B cell (primary cell): ENCODE measurements around the gene BHLHE23. TPM values are rescaled to one million over a fixed set of nuclear protein-coding genes. Genes with fewer than 3 reads are reported as not detected.

Experiments
- ATAC-seq: fragments of 200-7000 bp; cut with Tn5 transposase; one replicate; pipeline ENCODE4 v1.10.0; 2021; ENCODE audit warnings: low read depth, mild to moderate bottlenecking, moderate number of reproducible peaks, moderate library complexity
- CTCF ChIA-PET: fragments of 350-600 bp; sonication (Branson Sonifier 250); formaldehyde crosslinking; loops from one replicate; lab custom pipeline; 2021; ENCODE audit warnings: antibody characterized with exemption, inconsistent platforms; lab: Charles Lee
- POLR2A ChIA-PET: fragments of 350-600 bp; sonication (Branson Sonifier 250); formaldehyde crosslinking; loops from one replicate; lab custom pipeline; 2021; ENCODE audit warnings: antibody characterized with exemption; lab: Charles Lee
- DNase-seq: peaks from one replicate; pipeline ENCODE4 v3.0.0; 2013
- H2AFZ ChIP-seq: 2 replicates; pipeline ENCODE4 v1.6.1; 2012; ENCODE audit warnings: mild to moderate bottlenecking, low read depth, low read length; ENCODE audit not compliant: insufficient read depth, poor library complexity, severe bottlenecking
- H3K27ac ChIP-seq, 2 donors: 1 replicate in 1 of 2; 2 replicates in 1 of 2; pipeline ENCODE4 v1.5.1; 2012 to 2013; ENCODE audit warnings: low read length in 2 of 2, mild to moderate bottlenecking in 2 of 2, moderate library complexity in 1 of 2
- H3K27me3 ChIP-seq, 4 experiments: fragments of 200-600 bp in 1 of 4; sonication (generic) in 1 of 4; replicated peaks in 1 of 4; 1 replicate in 2 of 4; 2 replicates in 2 of 4; pipeline versions ENCODE4 v1.6.1 to v1.7.0; 2013 to 2016; ENCODE audit warnings: low read length in 3 of 4, mild to moderate bottlenecking in 2 of 4, mixed read lengths in 1 of 4, moderate library complexity in 1 of 4; ENCODE audit not compliant: insufficient read depth in 4 of 4, control insufficient read depth in 3 of 4; ENCODE audit errors: control extremely low read depth in 1 of 4
- H3K36me3 ChIP-seq, 2 experiments: replicated peaks in 1 of 2; 1 replicate in 1 of 2; 2 replicates in 1 of 2; pipeline versions ENCODE4 v1.6.1 to v1.7.1; 2013; ENCODE audit warnings: low read length in 1 of 2; ENCODE audit not compliant: insufficient read depth in 2 of 2, control insufficient read depth in 1 of 2; ENCODE audit errors: control extremely low read depth in 1 of 2, extremely low read depth in 1 of 2
- H3K4me1 ChIP-seq, 2 donors: fragments of 200-600 bp in 1 of 2; sonication (generic) in 1 of 2; 1 replicate in 1 of 2; 2 replicates in 1 of 2; pipeline versions ENCODE4 v1.5.1 to v1.6.1; 2013 to 2017; ENCODE audit warnings: low read length in 2 of 2; ENCODE audit not compliant: control insufficient read depth in 2 of 2, insufficient read depth in 2 of 2
- H3K4me2 ChIP-seq: replicated peaks from 2 replicates; pipeline ENCODE3; 2012; ENCODE audit warnings: mild to moderate bottlenecking, low read depth, low read length; ENCODE audit not compliant: poor library complexity, severe bottlenecking
- H3K4me3 ChIP-seq, 5 experiments: fragments of 200-600 bp in 1 of 5; sonication (generic) in 1 of 5; 1 replicate in 3 of 5; 2 replicates in 2 of 5; pipeline versions ENCODE4 v1.5.1 to v1.7.0; 2011 to 2016; ENCODE audit warnings: low read length in 4 of 5, mild to moderate bottlenecking in 4 of 5, low read depth in 2 of 5, control low read depth in 1 of 5, moderate library complexity in 1 of 5; ENCODE audit not compliant: insufficient read depth in 1 of 5; ENCODE audit errors: control extremely low read depth in 1 of 5, extremely low read depth in 1 of 5
- H3K79me2 ChIP-seq: fragments of 200-600 bp; sonication (generic); one replicate; pipeline ENCODE4 v1.6.0; 2016; ENCODE audit warnings: low read length; ENCODE audit not compliant: control insufficient read depth, insufficient read depth
- H3K9ac ChIP-seq: fragments of 200-600 bp; sonication (generic); 2 replicates; pipeline ENCODE4 v1.6.1; 2017; ENCODE audit warnings: mild to moderate bottlenecking, low read length, moderate library complexity
- H3K9me3 ChIP-seq, 3 donors: one replicate each; pipeline versions ENCODE4 v1.6.1 to v1.7.1; 2013; ENCODE audit warnings: low read length in 2 of 3; ENCODE audit not compliant: control insufficient read depth in 2 of 3, insufficient read depth in 1 of 3; ENCODE audit errors: control extremely low read depth in 1 of 3
- H4K20me1 ChIP-seq: 2 replicates; pipeline ENCODE4 v1.6.0; 2012; ENCODE audit warnings: mild to moderate bottlenecking, low read length; ENCODE audit not compliant: insufficient read depth, control insufficient read depth, poor library complexity, severe bottlenecking
- H3K27ac Mint-ChIP-seq: one replicate; pipeline ENCODE4 v1.8.0; 2021; ENCODE audit warnings: mixed read lengths
- H3K27me3 Mint-ChIP-seq: one replicate; pipeline ENCODE4 v1.8.0; 2021; ENCODE audit warnings: mixed read lengths
- H3K4me1 Mint-ChIP-seq: one replicate; pipeline ENCODE4 v1.8.0; 2021; ENCODE audit warnings: mixed read lengths
- H3K4me3 Mint-ChIP-seq: one replicate; pipeline ENCODE4 v1.8.0; 2021; ENCODE audit warnings: mixed read lengths
- H3K9me3 Mint-ChIP-seq: one replicate; pipeline ENCODE4 v1.8.0; 2022; ENCODE audit warnings: mixed read lengths; ENCODE audit not compliant: insufficient read depth
- CTCF ChIP-seq: fragments of 200-600 bp; IDR thresholded peaks from one replicate; pipeline ENCODE4 v1.8.0; 2022; ENCODE audit warnings: antibody characterized with exemption, mild to moderate bottlenecking
- EZH2 ChIP-seq: IDR thresholded peaks from 2 replicates; pipeline ENCODE4 v1.6.1; 2012; ENCODE audit warnings: borderline replicate concordance, low read depth, mild to moderate bottlenecking, moderate library complexity, low read length; ENCODE audit not compliant: insufficient read depth, poor library complexity, severe bottlenecking
- WGBS: methylation state at CpG from one replicate; pipeline ENCODE4 v1.1.5; 2013; ENCODE audit warnings: missing lambda C conversion rate; ENCODE audit not compliant: insufficient coverage; 5-methylcytosine and 5-hydroxymethylcytosine counted together
- intact Hi-C: fragments of 100-400 bp; cut with micrococcal nuclease; formaldehyde crosslinking; loops from one replicate; pipeline ENCODE4 v1.10.0; 2022
- polyA plus RNA-seq: library from polyadenylated mRNA; depleted of rRNA; stranded (reverse); fragments of >200 nt; gene quantifications from 2 replicates; pipeline ENCODE4 v1.2.3, GENCODE V29; 2012
- total RNA-seq, 2 donors: library from RNA; stranded (reverse); fragments of 120-200 nt in 1 of 2; gene quantifications; 1 replicate in 1 of 2; 2 replicates in 1 of 2; pipeline versions ENCODE4 v1.2.3 to v1.2.4, GENCODE V29; 2013 to 2022

BHLHE23 gene
- total and polyA plus RNA-seq, 2 donors (not counting 1 experiment from before 2014, with no cell fraction given), result not detected

DNA sequence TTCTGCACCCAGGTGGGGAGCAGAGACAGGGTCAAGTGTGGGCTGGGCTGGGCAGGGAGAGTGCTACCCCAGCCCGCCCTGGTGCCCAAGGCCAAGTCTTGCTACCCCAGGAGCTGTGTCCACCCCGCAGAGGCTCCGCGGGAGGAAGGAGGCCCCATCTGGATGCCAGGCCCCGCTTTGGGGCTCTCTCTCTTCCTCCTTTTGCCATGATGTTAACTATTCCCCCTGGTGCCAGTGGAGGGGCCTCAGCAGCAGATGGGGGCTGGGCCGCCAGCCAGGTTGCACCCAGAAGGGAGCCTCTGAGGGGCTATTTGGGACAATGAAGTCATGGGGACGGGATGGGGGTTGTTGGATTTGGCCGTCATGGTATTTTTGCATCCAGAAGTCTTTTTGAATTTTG lies 45.0 kb downstream of the BHLHE23 start:
- no peak overlapping the region for H3K27ac Mint-ChIP-seq
- CTCF ChIA-PET, result interaction anchor here (1.2 kb wide), 1 partner anchor 11 kb away, joined by 4 read pairs; no protein-coding TSS in a partner anchor
- TF ChIP-seq CTCF (no peak), EZH2 (no peak)
- peaks cover 7 to 15% of the 10 kb centered on the region in 2 donors for H3K4me1 ChIP-seq
- no peak overlapping the region for H3K27ac ChIP-seq
- peaks cover 13% of the 10 kb centered on the region for H3K4me1 Mint-ChIP-seq
- no peak for DNase-seq
- H3K9ac ChIP-seq, result no peak overlapping the region
- H2AFZ ChIP-seq, result no peak overlapping the region
- no peak overlapping the region for H3K4me3 ChIP-seq
- no peaks in the 10 kb centered on the region for H3K27me3 Mint-ChIP-seq
- H3K4me2 ChIP-seq, result no peak overlapping the region
- intact Hi-C loops, result no loop called here
- POLR2A ChIA-PET, result no interaction called here
- no peaks in the 10 kb centered on the region for H3K9me3 ChIP-seq
- H3K9me3 Mint-ChIP-seq, result no peaks in the 10 kb centered on the region
- ATAC-seq, result no peak
- H3K27me3 ChIP-seq, result no peaks in the 10 kb centered on the region
- H3K79me2 ChIP-seq, result peaks cover 43% of the 10 kb centered on the region
- WGBS, result 91% methylated on average over 8 of the region's 8 CpGs
- H3K4me3 Mint-ChIP-seq, result no peak overlapping the region
- peaks cover 53% of the 10 kb centered on the region for H4K20me1 ChIP-seq
- H3K36me3 ChIP-seq, result peaks cover 0 to 54% of the 10 kb centered on the region in 2 experiments

DNA sequence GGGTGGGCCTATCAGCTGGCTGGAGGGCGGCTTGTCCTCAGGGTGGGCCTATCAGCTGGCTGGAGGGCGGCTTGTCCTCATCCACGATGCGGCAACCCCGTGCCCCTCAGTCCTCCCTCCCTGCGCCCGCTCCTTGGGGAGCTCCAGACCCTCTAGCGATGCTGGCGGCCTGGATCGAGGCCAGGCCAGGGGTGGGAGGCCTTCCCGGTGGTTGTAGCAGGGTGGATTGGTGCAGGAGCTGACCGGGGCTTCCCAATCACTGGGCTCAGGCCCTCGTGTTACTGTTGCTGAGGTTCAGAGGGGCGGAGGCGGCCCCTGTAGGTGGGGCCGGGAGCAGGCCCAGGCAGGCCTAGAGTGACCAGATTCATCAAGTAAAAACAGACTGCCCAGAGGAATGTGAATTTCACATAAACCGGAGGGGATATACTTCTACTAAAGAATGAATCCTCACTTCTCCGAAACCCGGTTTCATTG lies 45.4 kb downstream of the BHLHE23 start:
- ChIA-PET POLR2A (no interaction called here), CTCF (interaction anchor here (1.2 kb wide), 1 partner anchor 11 kb away, joined by 4 read pairs; no protein-coding TSS in a partner anchor)
- no peak overlapping the region for H2AFZ ChIP-seq
- H3K4me3 Mint-ChIP-seq, result no peak overlapping the region
- H3K9me3 Mint-ChIP-seq, result no peaks in the 10 kb centered on the region
- peaks cover 0 to 58% of the 10 kb centered on the region in 2 experiments for H3K36me3 ChIP-seq
- DNase-seq, result no peak
- H3K79me2 ChIP-seq, result peaks cover 47% of the 10 kb centered on the region
- peaks cover 7 to 15% of the 10 kb centered on the region in 2 donors for H3K4me1 ChIP-seq
- no peaks in the 10 kb centered on the region for H3K27me3 Mint-ChIP-seq
- H3K9ac ChIP-seq, result no peak overlapping the region
- H3K4me2 ChIP-seq, result no peak overlapping the region
- H3K27ac Mint-ChIP-seq, result no peak overlapping the region
- intact Hi-C loops, result no loop called here
- H3K4me1 Mint-ChIP-seq, result peaks cover 15% of the 10 kb centered on the region
- peaks cover 57% of the 10 kb centered on the region for H4K20me1 ChIP-seq
- no peak overlapping the region for H3K4me3 ChIP-seq
- H3K27me3 ChIP-seq, result no peaks in the 10 kb centered on the region
- ATAC-seq, result no peak
- no peak for TF ChIP-seq EZH2
- TF ChIP-seq CTCF, result no peak
- WGBS, result 94% methylated on average over 18 of the region's 19 CpGs
- no peak overlapping the region for H3K27ac ChIP-seq
- no peaks in the 10 kb centered on the region for H3K9me3 ChIP-seq
